ENCODE measurements around the gene ITPKB. TPM values are rescaled to one million over a fixed set of nuclear protein-coding genes. Genes with fewer than 3 reads are reported as not detected.
A peak's percentile ranks its signal among the peaks of the same experiment; 100 is the strongest.

Gene ITPKB
- total and polyA plus RNA-seq, 8 donors, result 25.0 to 38.7 (median 32.6) TPM

GRCh38 chr1:226607268-226607660 lies 131.8 kb downstream of the ITPKB start:
- Histone ChIP-seq H3K4me1 (peaks cover 3 to 12% of the 10 kb centered on the region in 2 donors), H3K36me3 (no peaks in the 10 kb centered on the region), H3K4me3 (no peak overlapping the region), H3K9me3 (no peaks in the 10 kb centered on the region), H3K27me3 (no peaks in the 10 kb centered on the region), H3K27ac (no peak overlapping the region)
- DNase-seq (peak in 1 of 4 donors; percentile 48), ATAC-seq (no peak)
- no peak for TF ChIP-seq CTCF (IDR thresholded peaks at IDR 0.05)
- intact Hi-C loops (cut with DNase I), result loop anchor here in 1 of 2 donors (10.0 kb wide), 1 partner anchor 182 kb away; no protein-coding TSS in a partner anchor

GRCh38 chr1:226606311-226607267 lies 132.5 kb downstream of the ITPKB start:
- TF ChIP-seq CTCF (IDR thresholded peaks at IDR 0.05), result no peak
- H3K27me3 ChIP-seq, result no peaks in the 10 kb centered on the region
- H3K9me3 ChIP-seq, result no peaks in the 10 kb centered on the region
- H3K27ac ChIP-seq, result no peak overlapping the region
- intact Hi-C loops (cut with DNase I), result loop anchor here in 1 of 2 donors (10.0 kb wide), 1 partner anchor 182 kb away; no protein-coding TSS in a partner anchor
- DNase-seq (peak in 3 of 4 donors; percentile 23 to 37 (median 29)), ATAC-seq (no peak)
- H3K36me3 ChIP-seq, result no peaks in the 10 kb centered on the region
- peaks cover 3 to 14% of the 10 kb centered on the region in 2 donors for H3K4me1 ChIP-seq
- H3K4me3 ChIP-seq, result no peak overlapping the region

- H3K36me3 ChIP-seq, result no peaks in the 10 kb centered on the region
- no peak overlapping the region for H3K4me3 ChIP-seq
- H3K9me3 ChIP-seq, result no peaks in the 10 kb centered on the region
- peaks cover 3 to 14% of the 10 kb centered on the region in 2 donors for H3K4me1 ChIP-seq
- H3K27ac ChIP-seq, result no peak overlapping the region
- DNase-seq (peak in 1 of 4 donors; percentile 32), ATAC-seq (no peak)
- no peaks in the 10 kb centered on the region for H3K27me3 ChIP-seq
- TF ChIP-seq CTCF (IDR thresholded peaks at IDR 0.05), result no peak
- intact Hi-C loops (cut with DNase I), result loop anchor here in 1 of 2 donors (10.0 kb wide), 1 partner anchor 181 kb away; no protein-coding TSS in a partner anchor
These were observed 133.6 kb downstream of the ITPKB start for GRCh38 chr1:226605318-226605950.

GRCh38 chr1:226604560-226605317 lies 134.3 kb downstream of the ITPKB start:
- no peaks in the 10 kb centered on the region for H3K9me3 ChIP-seq
- ATAC-seq, result no peak
- no peaks in the 10 kb centered on the region for H3K36me3 ChIP-seq
- no peak for TF ChIP-seq CTCF (IDR thresholded peaks at IDR 0.05)
- H3K27me3 ChIP-seq, result no peaks in the 10 kb centered on the region
- peaks cover 3 to 14% of the 10 kb centered on the region in 2 donors for H3K4me1 ChIP-seq
- no peak for DNase-seq
- H3K27ac ChIP-seq, result no peak overlapping the region
- H3K4me3 ChIP-seq, result no peak overlapping the region
- intact Hi-C loops (cut with DNase I), result loop anchor here in 1 of 2 donors (10.0 kb wide), 1 partner anchor 180 kb away; no protein-coding TSS in a partner anchor

All from left lung (tissue), 10 donors.